Gastrocnemius medialis (tissue), 4 donors: ENCODE measurements around the gene FAM151B. TPM values are rescaled to one million over a fixed set of nuclear protein-coding genes. Genes with fewer than 3 reads are reported as not detected.

Source experiments
- ATAC-seq, 2 donors: fragments of 150-250 bp; one replicate each; pipeline ENCODE4 v1.9.1; 2016
- DNase-seq, 2 donors: peaks; one replicate each; pipeline ENCODE4 v3.0.0-alpha.2; 2019
- H3K27ac ChIP-seq, 4 donors: fragments of 200-600 bp; sonication (generic); 1 replicate in 1 of 4; 2 replicates in 3 of 4; pipeline ENCODE4 v1.5.1; 2016 to 2018; ENCODE audit warnings: mild to moderate bottlenecking in 2 of 4, moderate library complexity in 1 of 4
- H3K27me3 ChIP-seq, 3 donors: fragments of 200-600 bp; sonication (generic) in 2 of 3; 1 replicate in 1 of 3; 2 replicates in 2 of 3; pipeline versions ENCODE4 v1.5.1 to v1.6.0; 2016 to 2019; ENCODE audit warnings: mild to moderate bottlenecking in 1 of 3, moderate library complexity in 1 of 3
- H3K36me3 ChIP-seq, 2 donors: fragments of 200-600 bp; sonication (generic) in 1 of 2; one replicate each; pipeline ENCODE4 v1.5.1; 2017 to 2018
- H3K4me1 ChIP-seq, 2 donors: fragments of 200-600 bp; sonication (generic) in 1 of 2; one replicate each; pipeline ENCODE4 v1.5.1; 2016 to 2017; ENCODE audit warnings: mild to moderate bottlenecking in 2 of 2
- H3K4me3 ChIP-seq, 4 donors: fragments of 200-600 bp; sonication (generic) in 3 of 4; 1 replicate in 1 of 4; 2 replicates in 3 of 4; pipeline ENCODE4 v1.5.1; 2016 to 2019; ENCODE audit warnings: mild to moderate bottlenecking in 2 of 4
- H3K9me3 ChIP-seq, 3 donors: fragments of 200-600 bp; sonication (generic) in 2 of 3; 1 replicate in 1 of 3; 2 replicates in 2 of 3; pipeline ENCODE4 v1.5.1; 2016 to 2019
- POLR2A ChIP-seq, 2 donors: fragments of 450-650 bp; IDR thresholded peaks; one replicate each; pipeline ENCODE4 v1.6.1; 2017; ENCODE audit warnings: antibody characterized with exemption in 2 of 2, mild to moderate bottlenecking in 2 of 2, moderate library complexity in 2 of 2
- in situ Hi-C, 4 donors: fragments of 200-750 bp; cut with MboI; loops; one replicate each; pipeline versions ENCODE4 v1.15.0 to v1.8.0; 2017; ENCODE audit warnings: low sequenced_read_pairs in 4 of 4
- intact Hi-C: fragments of 100-400 bp; cut with DNase I; formaldehyde crosslinking; loops from one replicate; pipeline ENCODE4 v1.15.1; 2023; ENCODE audit warnings: low total_unique reads
- total RNA-seq, 4 donors: library from RNA; depleted of rRNA; stranded (reverse); fragments of >200 nt; gene quantifications; one replicate each; pipeline versions ENCODE4 v1.1.0 to v1.2.3, GENCODE V29; 2016
- TF ChIP-seq, protein P1 (sequence below), 5 experiments: fragments of 450-650 bp in 3 of 5; fragments of 200-600 bp in 2 of 5; sonication (generic) in 2 of 5; IDR thresholded peaks in 4 of 5; conservative IDR thresholded peaks in 1 of 5; 1 replicate in 4 of 5; 2 replicates in 1 of 5; pipeline ENCODE4 v1.5.1; 2016 to 2019; ENCODE audit warnings: antibody characterized with exemption in 5 of 5, mild to moderate bottlenecking in 3 of 5, moderate library complexity in 3 of 5

The FAM151B gene
- total RNA-seq, 4 donors from 2014 or later = 0.18 to 1.6 (median 1.1) TPM

GRCh38 chr5:80504833-80505232 is 16.9 kb downstream of the FAM151B start:
- Histone ChIP-seq H3K36me3 (no peaks in the 10 kb centered on the region), H3K4me1 (no peaks in the 10 kb centered on the region), H3K9me3 (no peaks in the 10 kb centered on the region), H3K27me3 (no peaks in the 10 kb centered on the region), H3K4me3 (no peak overlapping the region), H3K27ac (no peak overlapping the region)
- DNase-seq = no peak
- in situ Hi-C loops = no loop called here
- intact Hi-C loops = no loop called here
- no peak for TF ChIP-seq POLR2A (IDR thresholded peaks at IDR 0.05)
- TF ChIP-seq, protein P1, sequence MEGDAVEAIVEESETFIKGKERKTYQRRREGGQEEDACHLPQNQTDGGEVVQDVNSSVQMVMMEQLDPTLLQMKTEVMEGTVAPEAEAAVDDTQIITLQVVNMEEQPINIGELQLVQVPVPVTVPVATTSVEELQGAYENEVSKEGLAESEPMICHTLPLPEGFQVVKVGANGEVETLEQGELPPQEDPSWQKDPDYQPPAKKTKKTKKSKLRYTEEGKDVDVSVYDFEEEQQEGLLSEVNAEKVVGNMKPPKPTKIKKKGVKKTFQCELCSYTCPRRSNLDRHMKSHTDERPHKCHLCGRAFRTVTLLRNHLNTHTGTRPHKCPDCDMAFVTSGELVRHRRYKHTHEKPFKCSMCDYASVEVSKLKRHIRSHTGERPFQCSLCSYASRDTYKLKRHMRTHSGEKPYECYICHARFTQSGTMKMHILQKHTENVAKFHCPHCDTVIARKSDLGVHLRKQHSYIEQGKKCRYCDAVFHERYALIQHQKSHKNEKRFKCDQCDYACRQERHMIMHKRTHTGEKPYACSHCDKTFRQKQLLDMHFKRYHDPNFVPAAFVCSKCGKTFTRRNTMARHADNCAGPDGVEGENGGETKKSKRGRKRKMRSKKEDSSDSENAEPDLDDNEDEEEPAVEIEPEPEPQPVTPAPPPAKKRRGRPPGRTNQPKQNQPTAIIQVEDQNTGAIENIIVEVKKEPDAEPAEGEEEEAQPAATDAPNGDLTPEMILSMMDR (IDR thresholded peaks at IDR 0.05 in 4 of 5, conservative IDR thresholded peaks at IDR 0.05 in 1 of 5) = no peak
- ATAC-seq = no peak

GRCh38 chr5:80507663-80508062 is 19.8 kb downstream of the FAM151B start:
- no peak overlapping the region for H3K27ac ChIP-seq
- H3K36me3 ChIP-seq = no peaks in the 10 kb centered on the region
- DNase-seq (no peak), ATAC-seq (no peak)
- H3K9me3 ChIP-seq = no peaks in the 10 kb centered on the region
- in situ Hi-C loops = no loop called here
- no peaks in the 10 kb centered on the region for H3K27me3 ChIP-seq
- intact Hi-C loops = no loop called here
- H3K4me1 ChIP-seq = no peaks in the 10 kb centered on the region
- no peak overlapping the region for H3K4me3 ChIP-seq
- TF ChIP-seq, protein P1 (IDR thresholded peaks at IDR 0.05 in 4 of 5, conservative IDR thresholded peaks at IDR 0.05 in 1 of 5) = no peak
- TF ChIP-seq POLR2A (IDR thresholded peaks at IDR 0.05) = no peak

- no peak overlapping the region for H3K27ac ChIP-seq
- no peaks in the 10 kb centered on the region for H3K36me3 ChIP-seq
- no peaks in the 10 kb centered on the region for H3K9me3 ChIP-seq
- ATAC-seq (no peak), DNase-seq (no peak)
- no peak overlapping the region for H3K4me3 ChIP-seq
- intact Hi-C loops (no loop called here), in situ Hi-C loops (no loop called here)
- H3K27me3 ChIP-seq = no peaks in the 10 kb centered on the region
- TF ChIP-seq POLR2A (IDR thresholded peaks at IDR 0.05) = no peak
- TF ChIP-seq, protein P1 (IDR thresholded peaks at IDR 0.05 in 4 of 5, conservative IDR thresholded peaks at IDR 0.05 in 1 of 5) = no peak
- no peaks in the 10 kb centered on the region for H3K4me1 ChIP-seq
These were observed 20.9 kb downstream of the FAM151B start for GRCh38 chr5:80508844-80509243.

- Histone ChIP-seq H3K9me3 (no peaks in the 10 kb centered on the region), H3K4me1 (no peaks in the 10 kb centered on the region), H3K4me3 (no peak overlapping the region), H3K27ac (no peak overlapping the region), H3K36me3 (no peaks in the 10 kb centered on the region), H3K27me3 (no peaks in the 10 kb centered on the region)
- no peak for TF ChIP-seq POLR2A (IDR thresholded peaks at IDR 0.05)
- TF ChIP-seq, protein P1 (IDR thresholded peaks at IDR 0.05 in 4 of 5, conservative IDR thresholded peaks at IDR 0.05 in 1 of 5) = no peak
- intact Hi-C loops (no loop called here), in situ Hi-C loops (no loop called here)
- DNase-seq = no peak
- ATAC-seq = no peak
These were observed 21.5 kb downstream of the FAM151B start for GRCh38 chr5:80509362-80509761.

DNA sequence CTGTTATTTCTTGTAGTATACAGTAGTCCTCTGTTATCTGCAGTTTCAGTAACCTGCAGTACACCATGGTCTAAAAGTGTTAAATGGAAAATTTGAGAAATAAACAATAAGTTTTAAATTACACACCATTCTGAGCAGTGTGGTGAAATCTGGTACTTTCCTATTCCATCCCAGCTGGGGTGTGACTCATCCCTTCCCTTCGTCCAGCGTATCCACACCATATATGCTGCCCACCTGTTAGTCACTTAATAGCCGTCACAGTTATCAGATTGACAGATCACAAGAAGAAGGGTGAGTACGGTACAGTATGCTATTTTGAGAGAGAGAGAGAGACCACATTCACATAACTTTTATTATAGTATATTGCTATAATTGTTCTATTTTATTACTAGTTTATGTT is 28.9 kb downstream of the FAM151B start:
- peak; percentile 90 to 93 for ATAC-seq

More for the DNA sequence above, 28.9 kb downstream of the FAM151B start:
- DNase-seq = peak; percentile 10 to 17
- H3K4me3 ChIP-seq = no peak overlapping the region
- no peaks in the 10 kb centered on the region for H3K9me3 ChIP-seq
- H3K27ac ChIP-seq = no peak overlapping the region
- no peaks in the 10 kb centered on the region for H3K36me3 ChIP-seq
- H3K4me1 ChIP-seq = peaks cover 0 to 7% of the 10 kb centered on the region in 2 donors
- H3K27me3 ChIP-seq = no peaks in the 10 kb centered on the region
- TF ChIP-seq, protein P1 (IDR thresholded peaks at IDR 0.05 in 4 of 5, conservative IDR thresholded peaks at IDR 0.05 in 1 of 5) = no peak
- TF ChIP-seq POLR2A (IDR thresholded peaks at IDR 0.05) = no peak
- in situ Hi-C loops = no loop called here
- intact Hi-C loops = no loop called here
